GM21528 (cell line): Measurements from ENCODE around the gene ARHGAP6.

Experiments
- ATAC-seq: cut with Tn5 transposase; IDR thresholded peaks from one replicate; pipeline ENCODE4 v1.9.1; 2021; ENCODE audit warnings: mild to moderate bottlenecking, moderate library complexity; ENCODE audit not compliant: unreplicated experiment, low FRiP score

Gene ARHGAP6

GRCh38 chrX:11465648-11466411, 199.9 kb downstream of the ARHGAP6 start:
- ATAC-seq, result no peak

- no peak for ATAC-seq
Observed at GRCh38 chrX:11464836-11465463, 200.8 kb downstream of the ARHGAP6 start.

GRCh38 chrX:11464380-11464779, 201.3 kb downstream of the ARHGAP6 start:
- no peak for ATAC-seq

GRCh38 chrX:11462648-11463047, 203.1 kb downstream of the ARHGAP6 start:
- ATAC-seq, result no peak

GRCh38 chrX:11462136-11462535, 203.6 kb downstream of the ARHGAP6 start:
- ATAC-seq, result no peak

GRCh38 chrX:11461201-11462001, 204.3 kb downstream of the ARHGAP6 start:
- no peak for ATAC-seq

GRCh38 chrX:11460347-11460746, 205.4 kb downstream of the ARHGAP6 start:
- no peak for ATAC-seq

- ATAC-seq, result no peak
Observed at GRCh38 chrX:11458170-11458569, 207.6 kb downstream of the ARHGAP6 start.

GRCh38 chrX:11451151-11451550, 214.6 kb downstream of the ARHGAP6 start:
- ATAC-seq, result no peak

GRCh38 chrX:11450354-11450753, 215.4 kb downstream of the ARHGAP6 start:
- ATAC-seq, result no peak

GRCh38 chrX:11449613-11450012, 216.1 kb downstream of the ARHGAP6 start:
- ATAC-seq, result no peak

- ATAC-seq, result no peak
Observed at GRCh38 chrX:11447418-11447817, 218.3 kb downstream of the ARHGAP6 start.

- ATAC-seq, result no peak
Observed at GRCh38 chrX:11446949-11447348, 218.8 kb downstream of the ARHGAP6 start.

GRCh38 chrX:11446336-11446735, 219.4 kb downstream of the ARHGAP6 start:
- ATAC-seq, result no peak

- no peak for ATAC-seq
Observed at GRCh38 chrX:11445540-11445939, 220.2 kb downstream of the ARHGAP6 start.

GRCh38 chrX:11444052-11444451, 221.7 kb downstream of the ARHGAP6 start:
- no peak for ATAC-seq

GRCh38 chrX:11439846-11440245, 225.9 kb downstream of the ARHGAP6 start:
- no peak for ATAC-seq

GRCh38 chrX:11438767-11439166, 227.0 kb downstream of the ARHGAP6 start:
- ATAC-seq, result no peak

GRCh38 chrX:11438380-11438723, 227.4 kb downstream of the ARHGAP6 start:
- ATAC-seq, result no peak

- ATAC-seq, result no peak
Observed at GRCh38 chrX:11437642-11438379, 227.9 kb downstream of the ARHGAP6 start.

GRCh38 chrX:11435568-11435967, 230.2 kb downstream of the ARHGAP6 start:
- no peak for ATAC-seq
